GM23338 (cell line): ENCODE measurements around the gene FXYD6. TPM values are rescaled to one million over a fixed set of nuclear protein-coding genes. Genes with fewer than 3 reads are reported as not detected.

Experiments used
- ATAC-seq: fragments of 200-7000 bp; cut with Tn5 transposase; 3 replicates; pipeline ENCODE4 v1.9.1; 2020
- DNase-seq: peaks from one replicate; pipeline ENCODE4 v3.0.0-alpha.2; 2015; ENCODE audit warnings: low spot score
- H2AFZ ChIP-seq: fragments of 200-600 bp; sonication (generic); 2 replicates; pipeline ENCODE4 v1.8.0; 2016; ENCODE audit warnings: antibody characterized with exemption, mild to moderate bottlenecking, moderate library complexity
- H3F3A ChIP-seq: fragments of 200-600 bp; sonication (generic); replicated peaks from 2 replicates; pipeline ENCODE4 v1.8.0; 2017; ENCODE audit warnings: antibody characterized with exemption, mixed run types, low read depth
- H3K27ac ChIP-seq: fragments of 200-600 bp; sonication (generic); 2 replicates; pipeline ENCODE4 v1.6.1; 2016; ENCODE audit warnings: low read depth
- H3K27me3 ChIP-seq: fragments of 200-600 bp; sonication (generic); 2 replicates; pipeline ENCODE4 v1.8.0; 2016; ENCODE audit warnings: mild to moderate bottlenecking, mixed run types, moderate library complexity; ENCODE audit not compliant: insufficient read depth
- H3K36me3 ChIP-seq: fragments of 200-600 bp; sonication (generic); 2 replicates; pipeline ENCODE4 v1.8.0; 2016; ENCODE audit warnings: mild to moderate bottlenecking; ENCODE audit not compliant: insufficient read depth
- H3K4me1 ChIP-seq: fragments of 200-600 bp; sonication (generic); 2 replicates; pipeline ENCODE4 v1.8.0; 2016; ENCODE audit warnings: mild to moderate bottlenecking, moderate library complexity; ENCODE audit not compliant: insufficient read depth
- H3K4me2 ChIP-seq: fragments of 200-600 bp; sonication (generic); 2 replicates; pipeline ENCODE4 v1.7.1; 2017; ENCODE audit warnings: mixed run types
- H3K4me3 ChIP-seq: fragments of 200-600 bp; sonication (generic); 2 replicates; pipeline ENCODE4 v1.6.1; 2016; ENCODE audit warnings: mixed run types
- H3K79me2 ChIP-seq: fragments of 200-600 bp; sonication (generic); replicated peaks from 2 replicates; pipeline ENCODE4 v1.8.0; 2017; ENCODE audit warnings: mild to moderate bottlenecking; ENCODE audit not compliant: insufficient read depth
- H3K9me2 ChIP-seq: fragments of 200-600 bp; sonication (generic); 2 replicates; pipeline ENCODE4 v1.8.0; 2017; ENCODE audit not compliant: insufficient read depth
- H4K20me1 ChIP-seq: fragments of 200-600 bp; sonication (generic); replicated peaks from 2 replicates; pipeline ENCODE4 v1.8.0; 2017; ENCODE audit warnings: mild to moderate bottlenecking; ENCODE audit not compliant: insufficient read depth
- H3K27ac Mint-ChIP-seq: 2 replicates; pipeline ENCODE4 v1.8.0; 2020; ENCODE audit warnings: inconsistent platforms, mild to moderate bottlenecking, moderate library complexity, mixed read lengths
- H3K27me3 Mint-ChIP-seq: 3 replicates; pipeline ENCODE4 v1.8.0; 2022; ENCODE audit warnings: low read depth, mild to moderate bottlenecking, moderate library complexity, mixed read lengths, inconsistent platforms; ENCODE audit not compliant: insufficient read depth, poor library complexity
- H3K36me3 Mint-ChIP-seq: 3 replicates; pipeline ENCODE4 v1.8.0; 2021; ENCODE audit warnings: low read depth, mild to moderate bottlenecking, inconsistent platforms, moderate library complexity, mixed read lengths
- H3K4me1 Mint-ChIP-seq: 3 replicates; pipeline ENCODE4 v1.8.0; 2020; ENCODE audit warnings: mild to moderate bottlenecking, inconsistent platforms, mixed read lengths
- H3K4me3 Mint-ChIP-seq: 3 replicates; pipeline ENCODE4 v1.8.0; 2021; ENCODE audit warnings: moderate library complexity, mild to moderate bottlenecking, inconsistent platforms, mixed read lengths
- H3K9me3 Mint-ChIP-seq: 3 replicates; pipeline ENCODE4 v1.8.0; 2020; ENCODE audit warnings: moderate library complexity, mild to moderate bottlenecking, inconsistent platforms, mixed read lengths
- CTCF ChIP-seq, 2 experiments: fragments of 200-600 bp in 1 of 2; sonication (generic) in 1 of 2; conservative IDR thresholded peaks; 2 replicates each; pipeline versions ENCODE4 v1.5.1 to v1.6.1; 2016 to 2017; ENCODE audit warnings: antibody characterized with exemption in 2 of 2, low read depth in 2 of 2, mild to moderate bottlenecking in 2 of 2, moderate library complexity in 1 of 2
- EZH2 ChIP-seq: fragments of 200-600 bp; sonication (generic); IDR thresholded peaks from one replicate; pipeline ENCODE4 v1.8.0; 2017; ENCODE audit warnings: antibody characterized with exemption, mild to moderate bottlenecking, low read depth; ENCODE audit not compliant: unreplicated experiment
- EZH2phosphoT487 ChIP-seq: fragments of 200-600 bp; sonication (generic); IDR thresholded peaks from one replicate; pipeline ENCODE4 v1.8.1; 2018; ENCODE audit warnings: antibody characterized with exemption; ENCODE audit not compliant: unreplicated experiment
- JUNB ChIP-seq: IDR thresholded peaks from one replicate; pipeline ENCODE4 v1.6.1; 2016; ENCODE audit warnings: antibody characterized with exemption; ENCODE audit not compliant: unreplicated experiment
- NANOG ChIP-seq: IDR thresholded peaks from 2 replicates; pipeline ENCODE4 v1.6.1; 2016; ENCODE audit warnings: antibody characterized with exemption, borderline replicate concordance
- POLR2AphosphoS5 ChIP-seq: IDR thresholded peaks from 2 replicates; pipeline ENCODE4 v1.6.1; 2016; ENCODE audit warnings: antibody characterized with exemption, low read depth
- REST ChIP-seq: IDR thresholded peaks from one replicate; pipeline ENCODE4 v1.6.1; 2018; ENCODE audit warnings: antibody characterized with exemption; ENCODE audit not compliant: unreplicated experiment
- STAT1 ChIP-seq: IDR thresholded peaks from one replicate; pipeline ENCODE4 v1.6.1; 2016; ENCODE audit warnings: antibody characterized with exemption; ENCODE audit not compliant: unreplicated experiment
- polyA plus RNA-seq: library from polyadenylated mRNA; unstranded; fragments of >200 nt; fragmentation: Nextera tagmentation; extraction: Ambion mirVana; gene quantifications from 2 replicates; pipeline ENCODE4 v1.2.1, GENCODE V29; 2016
- total RNA-seq: library from RNA; depleted of rRNA; stranded (reverse); fragments of >200 nt; shearing (Covaris generic); gene quantifications from 2 replicates; pipeline ENCODE4 v1.2.3, GENCODE V29; 2014
- TF ChIP-seq, protein P1 (sequence below): IDR thresholded peaks from 2 replicates; pipeline ENCODE4 v1.6.1; 2016; ENCODE audit warnings: antibody characterized with exemption

FXYD6 gene
- total and polyA plus RNA-seq, 2 experiments from 2014 or later = 26.2 to 30.7 TPM

GRCh38 chr11:117833401-117833891 is 43.0 kb downstream of the FXYD6 start:
- no peak overlapping the region for H3K4me2 ChIP-seq
- H3K27ac ChIP-seq = no peak overlapping the region
- no peaks in the 10 kb centered on the region for H4K20me1 ChIP-seq
- H3K27ac Mint-ChIP-seq = peak overlapping the region; percentile 12; the same call in 1 of the 2 replicates
- no peaks in the 10 kb centered on the region for H3K36me3 ChIP-seq
- ATAC-seq (no peak), DNase-seq (no peak)
- no peak overlapping the region for H3K4me3 ChIP-seq
- H3K9me3 Mint-ChIP-seq = no peaks in the 10 kb centered on the region
- H3K27me3 ChIP-seq = no peaks in the 10 kb centered on the region
- H3K9me2 ChIP-seq = no peaks in the 10 kb centered on the region
- peaks cover 26% of the 10 kb centered on the region for H3K4me1 Mint-ChIP-seq
- H2AFZ ChIP-seq = no peak overlapping the region
- no peaks in the 10 kb centered on the region for H3K79me2 ChIP-seq
- H3K36me3 Mint-ChIP-seq = no peaks in the 10 kb centered on the region
- H3K27me3 Mint-ChIP-seq = peaks cover 9% of the 10 kb centered on the region
- H3F3A ChIP-seq = no peaks in the 10 kb centered on the region
- H3K4me3 Mint-ChIP-seq = no peak overlapping the region
- TF ChIP-seq CTCF (conservative IDR thresholded peaks at IDR 0.05; ENCODE audit: low read depth in 2 of 2) = no peak
- no peak for TF ChIP-seq POLR2AphosphoS5
- no peak for TF ChIP-seq REST
- TF ChIP-seq JUNB = no peak
- H3K4me1 ChIP-seq = no peaks in the 10 kb centered on the region

DNA sequence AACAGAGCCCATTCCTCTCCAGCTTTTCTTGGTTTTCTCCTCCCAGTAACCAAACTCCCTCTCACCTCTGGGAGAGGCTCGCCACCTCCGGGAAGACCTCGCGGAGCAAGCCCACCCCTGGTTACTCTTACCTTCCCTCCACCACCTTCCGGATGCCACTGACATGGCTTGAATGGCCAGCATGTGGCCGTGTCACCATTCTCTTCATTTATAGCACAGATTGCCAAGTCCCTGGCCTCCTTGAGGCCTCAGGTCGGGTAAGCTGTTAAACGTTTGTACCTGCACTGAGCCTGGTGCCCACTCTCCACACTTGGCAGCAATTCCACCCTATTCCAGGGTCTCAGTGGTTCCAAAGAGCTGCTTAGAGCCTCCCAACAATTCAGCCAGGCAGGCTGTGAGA is 43.9 kb downstream of the FXYD6 start:
- Mint-ChIP-seq H3K4me1 (peaks cover 17% of the 10 kb centered on the region), H3K4me3 (no peak overlapping the region), H3K27me3 (peaks cover 9% of the 10 kb centered on the region), H3K27ac (peak overlapping the region; percentile 60; the same call in 1 of the 2 replicates), H3K36me3 (no peaks in the 10 kb centered on the region), H3K9me3 (no peaks in the 10 kb centered on the region)
- no peak for ATAC-seq
- Histone ChIP-seq H3K79me2 (no peaks in the 10 kb centered on the region), H2AFZ (no peak overlapping the region), H3K4me2 (no peak overlapping the region), H3K27me3 (no peaks in the 10 kb centered on the region), H3K9me2 (no peaks in the 10 kb centered on the region), H4K20me1 (no peaks in the 10 kb centered on the region), H3F3A (no peaks in the 10 kb centered on the region), H3K4me3 (no peak overlapping the region), H3K36me3 (no peaks in the 10 kb centered on the region), H3K27ac (no peak overlapping the region), H3K4me1 (no peaks in the 10 kb centered on the region)
- no peak for DNase-seq
- TF ChIP-seq NANOG = no peak
- no peak for TF ChIP-seq STAT1
- TF ChIP-seq JUNB = no peak
- TF ChIP-seq, protein P1, sequence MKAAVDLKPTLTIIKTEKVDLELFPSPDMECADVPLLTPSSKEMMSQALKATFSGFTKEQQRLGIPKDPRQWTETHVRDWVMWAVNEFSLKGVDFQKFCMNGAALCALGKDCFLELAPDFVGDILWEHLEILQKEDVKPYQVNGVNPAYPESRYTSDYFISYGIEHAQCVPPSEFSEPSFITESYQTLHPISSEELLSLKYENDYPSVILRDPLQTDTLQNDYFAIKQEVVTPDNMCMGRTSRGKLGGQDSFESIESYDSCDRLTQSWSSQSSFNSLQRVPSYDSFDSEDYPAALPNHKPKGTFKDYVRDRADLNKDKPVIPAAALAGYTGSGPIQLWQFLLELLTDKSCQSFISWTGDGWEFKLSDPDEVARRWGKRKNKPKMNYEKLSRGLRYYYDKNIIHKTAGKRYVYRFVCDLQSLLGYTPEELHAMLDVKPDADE = no peak
- TF ChIP-seq EZH2 = no peak
- no peak for TF ChIP-seq CTCF (conservative IDR thresholded peaks at IDR 0.05; ENCODE audit: low read depth in 2 of 2)
- no peak for TF ChIP-seq EZH2phosphoT487
- no peak for TF ChIP-seq REST
